K562 (cell line): ENCODE results near the gene OR7C1. TPM values are rescaled to one million over a fixed set of nuclear protein-coding genes. Genes with fewer than 3 reads are reported as not detected.

Experiments used
- CREM ChIP-seq: IDR thresholded peaks from 2 replicates; pipeline ENCODE4 v1.6.1; 2014; ENCODE audit warnings: antibody characterized with exemption, low read depth
- GTF2F1 ChIP-seq: IDR thresholded peaks from 2 replicates; pipeline ENCODE4 v1.6.1; 2011; ENCODE audit warnings: low read depth, low read length, improper control_type of control experiment
- HDAC2 ChIP-seq: fragments of 450-650 bp; IDR thresholded peaks from 2 replicates; pipeline ENCODE4 v1.6.1; 2016; ENCODE audit warnings: mild to moderate bottlenecking
- MAZ ChIP-seq, 2 experiments: fragments of 450-650 bp in 1 of 2; sonication (generic) in 1 of 2; formaldehyde crosslinking; IDR thresholded peaks in 1 of 2; conservative IDR thresholded peaks in 1 of 2; 2 replicates each; pipeline versions ENCODE4 v1.4.0 to v1.5.0; 2020; ENCODE audit warnings: mild to moderate bottlenecking in 1 of 2, missing genetic modification reagents in 1 of 2
- MIER1 ChIP-seq: fragments of 450-650 bp; IDR thresholded peaks from 2 replicates; pipeline ENCODE4 v1.6.1; 2016; ENCODE audit warnings: antibody characterized with exemption, mild to moderate bottlenecking, low read depth
- MTF1 ChIP-seq: fragments of 250-450 bp; sonication (Bioruptor Pico); IDR thresholded peaks from 2 replicates; pipeline ENCODE4 v1.9.0; 2021; ENCODE audit warnings: moderate library complexity, mild to moderate bottlenecking, inconsistent platforms, borderline replicate concordance
- NR1H2 ChIP-seq: sonication (generic); formaldehyde crosslinking; IDR thresholded peaks from 2 replicates; pipeline ENCODE4 v1.4.0; 2020; ENCODE audit warnings: mild to moderate bottlenecking, missing genetic modification reagents
- NR2C1 ChIP-seq, 2 experiments: fragments of 450-650 bp; IDR thresholded peaks; 2 replicates each; pipeline ENCODE4 v1.6.1; 2017; ENCODE audit warnings: mild to moderate bottlenecking in 2 of 2, antibody characterized with exemption in 1 of 2, inconsistent platforms in 1 of 2, missing compliant biosample characterization in 1 of 2, missing genetic modification characterization in 1 of 2
- OTX1 ChIP-seq: fragments of 450-650 bp; formaldehyde crosslinking; IDR thresholded peaks from 2 replicates; pipeline ENCODE4 v1.4.0; 2022; ENCODE audit warnings: mild to moderate bottlenecking
- PHTF2 ChIP-seq: fragments of 250-450 bp; sonication (Bioruptor Pico); IDR thresholded peaks from 2 replicates; pipeline ENCODE4 v1.5.0; 2021; ENCODE audit warnings: mild to moderate bottlenecking
- RBM14 ChIP-seq: fragments of 200-400 bp; formaldehyde crosslinking; IDR thresholded peaks from 2 replicates; pipeline ENCODE4 v1.6.1; 2018; ENCODE audit warnings: low read depth, mild to moderate bottlenecking, low read length, moderate library complexity, borderline replicate concordance; ENCODE audit not compliant: insufficient read depth
- RBM39 ChIP-seq: fragments of 200-400 bp; formaldehyde crosslinking; optimal IDR thresholded peaks from 2 replicates; pipeline ENCODE3; 2018; ENCODE audit warnings: low read depth, low read length
- SRSF7 ChIP-seq: fragments of 200-400 bp; formaldehyde crosslinking; optimal IDR thresholded peaks from 2 replicates; pipeline ENCODE3; 2017; ENCODE audit warnings: mild to moderate bottlenecking, low read depth, low read length
- TCF3 ChIP-seq: sonication (generic); formaldehyde crosslinking; IDR thresholded peaks from 2 replicates; pipeline ENCODE4 v1.4.0; 2020; ENCODE audit warnings: mild to moderate bottlenecking, missing genetic modification reagents
- ZBTB8A ChIP-seq: fragments of 450-650 bp; IDR thresholded peaks from 2 replicates; pipeline ENCODE4 v1.6.1; 2018; ENCODE audit warnings: mild to moderate bottlenecking, moderate library complexity; ENCODE audit not compliant: partially characterized antibody
- ZNF76 ChIP-seq: fragments of 250-450 bp; sonication (Bioruptor Pico); IDR thresholded peaks from 2 replicates; pipeline ENCODE4 v1.4.0; 2020; ENCODE audit warnings: mild to moderate bottlenecking, moderate library complexity, borderline replicate concordance
- polyA plus RNA-seq, 8 experiments: library from polyadenylated mRNA; depleted of rRNA in 4 of 8; stranded (reverse) in 5 of 8; unstranded in 3 of 8; fragments of >200 nt; fragmentation: Nextera tagmentation in 2 of 8; fragmentation: Illumina TruSeq in 1 of 8; extraction: Ambion mirVana in 2 of 8; extraction: Trizol in 1 of 8; gene quantifications; 2 replicates each; pipeline versions ENCODE4 v1.2.1 to v1.2.3, GENCODE V29; 2011 to 2014; ENCODE audit warnings: inconsistent platforms in 1 of 8, missing spikeins in 1 of 8
- total RNA-seq, 7 experiments: library from RNA; depleted of rRNA in 6 of 7; stranded (reverse); fragments of >200 nt in 6 of 7; fragmentation: Illumina TruSeq in 2 of 7; extraction: Trizol in 2 of 7; gene quantifications; 2 replicates each; pipeline versions ENCODE4 v1.2.1 to v1.2.3, GENCODE V29; 2011 to 2021; ENCODE audit warnings: low replicate concordance in 1 of 7
- TF ChIP-seq, protein P1 (sequence below): fragments of 450-650 bp; IDR thresholded peaks from 2 replicates; pipeline ENCODE4 v1.6.1; 2016; ENCODE audit warnings: borderline replicate concordance
- TF ChIP-seq, protein P2 (sequence below), 2 experiments: fragments of 450-650 bp in 1 of 2; sonication (generic) in 1 of 2; formaldehyde crosslinking in 1 of 2; IDR thresholded peaks in 1 of 2; conservative IDR thresholded peaks in 1 of 2; 2 replicates each; pipeline versions ENCODE4 v1.6.1 to v1.8.1; 2016 to 2023; ENCODE audit warnings: mild to moderate bottlenecking in 2 of 2, moderate library complexity in 2 of 2, inconsistent platforms in 1 of 2, missing genetic modification reagents in 1 of 2
- TF ChIP-seq, protein P3 (sequence below), 2 experiments: fragments of 450-650 bp; IDR thresholded peaks; 2 replicates each; pipeline ENCODE4 v1.6.1; 2016
- TF ChIP-seq, protein P4 (sequence below): fragments of 200-800 bp; sonication (Bioruptor generic); IDR thresholded peaks from 2 replicates; pipeline ENCODE4 v1.6.1; 2017; ENCODE audit warnings: missing genetic modification characterization, missing compliant biosample characterization

The OR7C1 gene
- total and polyA plus RNA-seq, 9 of the 15 experiments (the other 6 are each of a cell fraction or from before 2014, with no cell fraction given): 0.01 to 0.18 (median 0.10) TPM; not detected in 1

DNA sequence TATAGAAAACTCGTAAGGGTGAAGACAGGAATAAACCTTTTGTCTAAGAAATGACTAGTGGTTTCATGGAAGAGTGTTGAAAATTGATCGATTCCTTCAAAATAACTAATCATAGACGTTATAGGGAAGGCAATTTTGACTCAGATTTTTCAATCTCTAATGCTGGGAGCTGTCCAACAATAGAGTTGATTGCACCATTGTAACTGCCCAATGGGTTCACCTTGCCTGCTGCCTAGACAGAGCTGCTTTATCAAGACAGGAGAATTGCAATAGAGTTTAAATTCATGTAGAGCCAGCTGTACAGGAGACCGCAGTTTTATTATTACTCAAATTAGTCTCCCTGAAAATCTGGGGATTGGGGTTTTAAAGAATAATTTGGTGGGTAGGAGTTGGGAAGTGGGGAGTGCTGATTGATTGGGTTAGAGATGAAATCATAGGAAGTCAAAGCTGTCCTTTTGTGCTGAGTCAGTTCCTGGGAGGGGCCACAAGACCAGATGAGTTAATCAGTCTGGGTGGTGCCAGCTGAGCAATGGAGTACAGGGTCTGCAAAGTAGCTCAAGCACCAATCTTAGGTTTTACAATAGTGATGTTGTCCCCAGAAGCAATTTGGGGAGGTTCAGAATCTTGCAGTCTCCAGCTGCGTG, 39.8 kb downstream of the OR7C1 start (continued):
- TF ChIP-seq, protein P1, sequence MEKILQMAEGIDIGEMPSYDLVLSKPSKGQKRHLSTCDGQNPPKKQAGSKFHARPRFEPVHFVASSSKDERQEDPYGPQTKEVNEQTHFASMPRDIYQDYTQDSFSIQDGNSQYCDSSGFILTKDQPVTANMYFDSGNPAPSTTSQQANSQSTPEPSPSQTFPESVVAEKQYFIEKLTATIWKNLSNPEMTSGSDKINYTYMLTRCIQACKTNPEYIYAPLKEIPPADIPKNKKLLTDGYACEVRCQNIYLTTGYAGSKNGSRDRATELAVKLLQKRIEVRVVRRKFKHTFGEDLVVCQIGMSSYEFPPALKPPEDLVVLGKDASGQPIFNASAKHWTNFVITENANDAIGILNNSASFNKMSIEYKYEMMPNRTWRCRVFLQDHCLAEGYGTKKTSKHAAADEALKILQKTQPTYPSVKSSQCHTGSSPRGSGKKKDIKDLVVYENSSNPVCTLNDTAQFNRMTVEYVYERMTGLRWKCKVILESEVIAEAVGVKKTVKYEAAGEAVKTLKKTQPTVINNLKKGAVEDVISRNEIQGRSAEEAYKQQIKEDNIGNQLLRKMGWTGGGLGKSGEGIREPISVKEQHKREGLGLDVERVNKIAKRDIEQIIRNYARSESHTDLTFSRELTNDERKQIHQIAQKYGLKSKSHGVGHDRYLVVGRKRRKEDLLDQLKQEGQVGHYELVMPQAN: no peak
- TF ChIP-seq CREM (0 out of 2 replicates have a peak, but pooled peaks have one; percentile 17), ZBTB8A (no peak), RBM14 (no peak), NR1H2 (CRISPR knock-in tag) (no peak), ZNF76 (CRISPR knock-in tag) (no peak), PHTF2 (CRISPR knock-in tag) (no peak), MIER1 (peak; percentile 71; the same call in 1 of the 2 replicates), RBM39 (no peak), SRSF7 (no peak), HDAC2 (peak; percentile 72; the same call in 1 of the 2 replicates), OTX1 (CRISPR knock-in tag) (no peak), MAZ (CRISPR knock-in tag; conservative IDR thresholded peaks at IDR 0.05 in 1 of 2, IDR thresholded peaks at IDR 0.05 in 1 of 2) (no peak), TCF3 (CRISPR knock-in tag) (no peak), GTF2F1 (no peak), MTF1 (CRISPR knock-in tag) (no peak), NR2C1 (IDR thresholded peaks at IDR 0.05) (no peak), NR2C1 (tag; IDR thresholded peaks at IDR 0.05) (no peak)
- TF ChIP-seq, protein P2, sequence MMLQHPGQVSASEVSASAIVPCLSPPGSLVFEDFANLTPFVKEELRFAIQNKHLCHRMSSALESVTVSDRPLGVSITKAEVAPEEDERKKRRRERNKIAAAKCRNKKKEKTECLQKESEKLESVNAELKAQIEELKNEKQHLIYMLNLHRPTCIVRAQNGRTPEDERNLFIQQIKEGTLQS (IDR thresholded peaks at IDR 0.05): peak; percentile 57; the same call in 1 of the 2 replicates
- TF ChIP-seq, protein P2 (CRISPR knock-in tag; conservative IDR thresholded peaks at IDR 0.05): no peak
- TF ChIP-seq, protein P3, sequence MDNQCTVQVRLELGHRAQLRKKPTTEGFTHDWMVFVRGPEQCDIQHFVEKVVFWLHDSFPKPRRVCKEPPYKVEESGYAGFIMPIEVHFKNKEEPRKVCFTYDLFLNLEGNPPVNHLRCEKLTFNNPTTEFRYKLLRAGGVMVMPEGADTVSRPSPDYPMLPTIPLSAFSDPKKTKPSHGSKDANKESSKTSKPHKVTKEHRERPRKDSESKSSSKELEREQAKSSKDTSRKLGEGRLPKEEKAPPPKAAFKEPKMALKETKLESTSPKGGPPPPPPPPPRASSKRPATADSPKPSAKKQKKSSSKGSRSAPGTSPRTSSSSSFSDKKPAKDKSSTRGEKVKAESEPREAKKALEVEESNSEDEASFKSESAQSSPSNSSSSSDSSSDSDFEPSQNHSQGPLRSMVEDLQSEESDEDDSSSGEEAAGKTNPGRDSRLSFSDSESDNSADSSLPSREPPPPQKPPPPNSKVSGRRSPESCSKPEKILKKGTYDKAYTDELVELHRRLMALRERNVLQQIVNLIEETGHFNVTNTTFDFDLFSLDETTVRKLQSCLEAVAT (IDR thresholded peaks at IDR 0.05): 0 out of 4 replicates have a peak, but pooled peaks of 1 of the 2 experiments have one; percentile 27
- TF ChIP-seq, protein P4, sequence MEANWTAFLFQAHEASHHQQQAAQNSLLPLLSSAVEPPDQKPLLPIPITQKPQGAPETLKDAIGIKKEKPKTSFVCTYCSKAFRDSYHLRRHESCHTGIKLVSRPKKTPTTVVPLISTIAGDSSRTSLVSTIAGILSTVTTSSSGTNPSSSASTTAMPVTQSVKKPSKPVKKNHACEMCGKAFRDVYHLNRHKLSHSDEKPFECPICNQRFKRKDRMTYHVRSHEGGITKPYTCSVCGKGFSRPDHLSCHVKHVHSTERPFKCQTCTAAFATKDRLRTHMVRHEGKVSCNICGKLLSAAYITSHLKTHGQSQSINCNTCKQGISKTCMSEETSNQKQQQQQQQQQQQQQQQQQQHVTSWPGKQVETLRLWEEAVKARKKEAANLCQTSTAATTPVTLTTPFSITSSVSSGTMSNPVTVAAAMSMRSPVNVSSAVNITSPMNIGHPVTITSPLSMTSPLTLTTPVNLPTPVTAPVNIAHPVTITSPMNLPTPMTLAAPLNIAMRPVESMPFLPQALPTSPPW: peak; percentile 34; the same call in 1 of the 2 replicates
